ENCODE data around the gene SLC39A11.
"Not testable (repeated sequence)": the region's sequence is repeated elsewhere in the genome, so short reads cannot be mapped to it uniquely, and the experiment has no call there.

Gene SLC39A11

GRCh38 chr17:73069841-73070240 is 22.6 kb downstream of the SLC39A11 start:
- no peak for DNase-seq

GRCh38 chr17:73069164-73069770 is 23.2 kb downstream of the SLC39A11 start:
- peak; percentile 58 for DNase-seq

GRCh38 chr17:73068322-73069153 is 23.9 kb downstream of the SLC39A11 start:
- peak; percentile 60 for DNase-seq

- not testable (repeated sequence) for DNase-seq
These were observed 24.8 kb downstream of the SLC39A11 start for GRCh38 chr17:73067699-73068098.

GRCh38 chr17:73067075-73067474 is 25.4 kb downstream of the SLC39A11 start:
- no peak for DNase-seq

GRCh38 chr17:73066148-73066884 is 26.2 kb downstream of the SLC39A11 start:
- no peak for DNase-seq

- no peak for DNase-seq
These were observed 27.1 kb downstream of the SLC39A11 start for GRCh38 chr17:73065376-73065775.

- peak; percentile 48 for DNase-seq
These were observed 28.2 kb downstream of the SLC39A11 start for GRCh38 chr17:73064084-73064938.

GRCh38 chr17:73062726-73063125 is 29.8 kb downstream of the SLC39A11 start:
- no peak for DNase-seq

- DNase-seq = no peak
These were observed 31.3 kb downstream of the SLC39A11 start for GRCh38 chr17:73061161-73061560.

GRCh38 chr17:73060721-73061120 is 31.8 kb downstream of the SLC39A11 start:
- DNase-seq = no peak

- DNase-seq = not testable (repeated sequence)
These were observed 32.8 kb downstream of the SLC39A11 start for GRCh38 chr17:73059713-73060112.

GRCh38 chr17:73058022-73058421 is 34.5 kb downstream of the SLC39A11 start:
- DNase-seq = no peak

- no peak for DNase-seq
These were observed 35.3 kb downstream of the SLC39A11 start for GRCh38 chr17:73057196-73057595.

GRCh38 chr17:73052923-73053322 is 39.6 kb downstream of the SLC39A11 start:
- no peak for DNase-seq

GRCh38 chr17:73050797-73051196 is 41.7 kb downstream of the SLC39A11 start:
- DNase-seq = no peak

- no peak for DNase-seq
These were observed 44.3 kb downstream of the SLC39A11 start for GRCh38 chr17:73048170-73048569.

- peak; percentile 95 for DNase-seq
These were observed 46.8 kb downstream of the SLC39A11 start for GRCh38 chr17:73045724-73046123.

- DNase-seq = peak; percentile 33
These were observed 48.6 kb downstream of the SLC39A11 start for GRCh38 chr17:73043686-73044581.

- DNase-seq = peak; percentile 85
These were observed 49.4 kb downstream of the SLC39A11 start for GRCh38 chr17:73042809-73043685.

- no peak for DNase-seq
These were observed 50.3 kb downstream of the SLC39A11 start for GRCh38 chr17:73042225-73042624.

Data from NCI-H446 treated with DMSO at 0.1 percent for 48 hours (cell line).